ENCODE measurements around the gene TRPV2.

TRPV2 gene

GRCh38 chr17:16407911-16408588, 7.3 kb upstream of the TRPV2 start:
- DNase-seq: no peak

GRCh38 chr17:16417399-16417798, 2.0 kb downstream of the TRPV2 start:
- DNase-seq: no peak

- DNase-seq: no peak
Measured at GRCh38 chr17:16417896-16418684, 2.7 kb downstream of the TRPV2 start.

GRCh38 chr17:16418685-16419068, 3.3 kb downstream of the TRPV2 start:
- DNase-seq: no peak

GRCh38 chr17:16419074-16419928, 3.9 kb downstream of the TRPV2 start:
- DNase-seq: no peak

- peak; percentile 19 for DNase-seq
Measured at GRCh38 chr17:16419929-16420271, 4.5 kb downstream of the TRPV2 start.

GRCh38 chr17:16422416-16422815, 7.0 kb downstream of the TRPV2 start:
- DNase-seq: no peak

GRCh38 chr17:16423226-16423872, 8.0 kb downstream of the TRPV2 start:
- DNase-seq: no peak

- DNase-seq: no peak
Measured at GRCh38 chr17:16425202-16425601, 9.8 kb downstream of the TRPV2 start.

GRCh38 chr17:16425698-16426659, 10.6 kb downstream of the TRPV2 start:
- DNase-seq: no peak

- no peak for DNase-seq
Measured at GRCh38 chr17:16427020-16427419, 11.6 kb downstream of the TRPV2 start.

GRCh38 chr17:16428098-16428882, 12.9 kb downstream of the TRPV2 start:
- DNase-seq: no peak

GRCh38 chr17:16429083-16429482, 13.7 kb downstream of the TRPV2 start:
- DNase-seq: no peak

GRCh38 chr17:16430650-16431049, 15.3 kb downstream of the TRPV2 start:
- no peak for DNase-seq

GRCh38 chr17:16432017-16432416, 16.6 kb downstream of the TRPV2 start:
- no peak for DNase-seq

- DNase-seq: no peak
Measured at GRCh38 chr17:16433514-16433913, 18.1 kb downstream of the TRPV2 start.

GRCh38 chr17:16434662-16435061, 19.3 kb downstream of the TRPV2 start:
- no peak for DNase-seq

- DNase-seq: no peak
Measured at GRCh38 chr17:16435925-16436886, 20.8 kb downstream of the TRPV2 start.

- DNase-seq: no peak
Measured at GRCh38 chr17:16437083-16437482, 21.7 kb downstream of the TRPV2 start.

- no peak for DNase-seq
Measured at GRCh38 chr17:16438173-16438556, 22.8 kb downstream of the TRPV2 start.
